Body of pancreas (tissue), 4 donors: ENCODE measurements around the gene FARS2.
A peak's percentile ranks its signal among the peaks of the same experiment; 100 is the strongest.

Source experiments
- POLR2A ChIP-seq, 3 donors: fragments of 450-650 bp; IDR thresholded peaks; one replicate each; pipeline ENCODE4 v1.6.1; 2016; ENCODE audit warnings: antibody characterized with exemption in 3 of 3, mild to moderate bottlenecking in 2 of 3
- TF ChIP-seq, protein P1 (sequence below), 7 experiments: fragments of 450-650 bp in 4 of 7; fragments of 200-600 bp in 3 of 7; sonication (generic) in 3 of 7; IDR thresholded peaks; one replicate each; pipeline ENCODE4 v1.5.1; 2016 to 2019; ENCODE audit warnings: antibody characterized with exemption in 7 of 7

DNA sequence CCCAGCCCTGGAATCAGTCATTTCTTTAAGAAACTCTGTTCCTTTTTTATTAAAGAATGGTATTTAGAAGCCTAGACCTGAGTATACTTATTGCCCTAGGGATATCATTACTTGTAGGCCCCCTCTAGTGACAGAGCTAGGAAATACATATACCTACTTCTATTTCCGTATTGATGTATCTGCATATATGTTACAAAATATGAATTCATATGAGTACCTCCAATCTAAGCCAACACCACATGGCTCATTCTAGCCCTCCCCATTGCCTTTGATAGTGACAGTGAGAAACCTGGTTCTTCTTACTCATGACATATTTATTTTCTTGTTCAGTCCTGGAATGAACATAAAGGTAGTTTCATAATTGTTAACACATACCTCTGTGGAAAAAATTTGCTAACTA, 137.2 kb downstream of the FARS2 start:
- TF ChIP-seq, protein P1, sequence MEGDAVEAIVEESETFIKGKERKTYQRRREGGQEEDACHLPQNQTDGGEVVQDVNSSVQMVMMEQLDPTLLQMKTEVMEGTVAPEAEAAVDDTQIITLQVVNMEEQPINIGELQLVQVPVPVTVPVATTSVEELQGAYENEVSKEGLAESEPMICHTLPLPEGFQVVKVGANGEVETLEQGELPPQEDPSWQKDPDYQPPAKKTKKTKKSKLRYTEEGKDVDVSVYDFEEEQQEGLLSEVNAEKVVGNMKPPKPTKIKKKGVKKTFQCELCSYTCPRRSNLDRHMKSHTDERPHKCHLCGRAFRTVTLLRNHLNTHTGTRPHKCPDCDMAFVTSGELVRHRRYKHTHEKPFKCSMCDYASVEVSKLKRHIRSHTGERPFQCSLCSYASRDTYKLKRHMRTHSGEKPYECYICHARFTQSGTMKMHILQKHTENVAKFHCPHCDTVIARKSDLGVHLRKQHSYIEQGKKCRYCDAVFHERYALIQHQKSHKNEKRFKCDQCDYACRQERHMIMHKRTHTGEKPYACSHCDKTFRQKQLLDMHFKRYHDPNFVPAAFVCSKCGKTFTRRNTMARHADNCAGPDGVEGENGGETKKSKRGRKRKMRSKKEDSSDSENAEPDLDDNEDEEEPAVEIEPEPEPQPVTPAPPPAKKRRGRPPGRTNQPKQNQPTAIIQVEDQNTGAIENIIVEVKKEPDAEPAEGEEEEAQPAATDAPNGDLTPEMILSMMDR (IDR thresholded peaks at IDR 0.05), result peak in 5 of 7 experiments; percentile 18 to 36 (median 28)
- no peak for TF ChIP-seq POLR2A (IDR thresholded peaks at IDR 0.05)
